ENCODE data around the gene PLXNA1.

Gene PLXNA1

GRCh38 chr3:126957776-126958637 is 24.9 kb upstream of the PLXNA1 start:
- no peak overlapping the region for H3K4me3 ChIP-seq (replicated peaks; ENCODE audit: low read depth, low read length)
- no peak for TF ChIP-seq CTCF (IDR thresholded peaks at IDR 0.05; ENCODE audit: low read length, missing control alignments)
- no peak for DNase-seq (ENCODE audit: low read depth)

GRCh38 chr3:126958638-126959085 is 24.3 kb upstream of the PLXNA1 start:
- no peak overlapping the region for H3K4me3 ChIP-seq (replicated peaks; ENCODE audit: low read depth, low read length)
- TF ChIP-seq CTCF (IDR thresholded peaks at IDR 0.05; ENCODE audit: low read length, missing control alignments): no peak
- DNase-seq (ENCODE audit: low read depth): no peak

DNA sequence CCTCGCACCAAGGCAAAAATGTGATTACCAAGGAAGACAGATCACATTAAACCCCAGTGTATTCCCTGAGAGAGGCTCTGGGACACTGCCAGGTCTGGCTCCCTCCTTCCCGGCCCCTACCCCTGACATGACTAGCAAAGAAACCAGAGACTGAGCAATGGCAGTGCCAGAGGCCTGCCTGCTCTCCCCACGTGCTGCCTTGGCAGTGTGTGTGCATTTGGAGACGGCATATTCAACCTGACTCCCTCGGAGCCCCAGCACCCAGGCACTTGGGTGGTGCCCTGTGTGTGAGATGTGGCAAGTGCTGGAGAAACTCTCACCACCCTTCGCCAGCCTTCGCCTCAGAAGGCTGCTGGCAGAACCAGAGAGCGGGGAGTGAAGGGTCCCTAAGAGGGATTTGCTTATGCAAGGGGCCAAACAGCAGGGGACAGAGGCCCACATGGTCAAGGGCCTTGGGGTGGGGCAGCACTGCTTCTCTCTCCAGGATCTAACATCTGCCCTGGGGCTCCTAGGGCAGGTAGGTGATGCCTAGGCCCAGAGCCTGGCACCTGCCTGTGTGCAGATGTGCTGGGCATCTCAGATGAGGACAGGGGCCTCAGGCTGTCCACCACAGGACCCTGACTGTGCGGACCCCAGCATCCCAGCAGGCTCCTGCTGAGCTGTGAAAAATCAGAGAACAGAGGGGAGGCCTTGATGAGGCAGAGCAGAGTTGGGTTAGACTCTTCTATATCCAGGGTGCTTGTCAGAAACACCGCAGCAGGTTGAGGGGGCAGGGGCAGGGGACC is 23.6 kb upstream of the PLXNA1 start:
- H3K4me3 ChIP-seq (replicated peaks; ENCODE audit: low read depth, low read length): no peak overlapping the region
- TF ChIP-seq CTCF (IDR thresholded peaks at IDR 0.05; ENCODE audit: low read length, missing control alignments): no peak
- no peak for DNase-seq (ENCODE audit: low read depth)

- no peak overlapping the region for H3K4me3 ChIP-seq (replicated peaks; ENCODE audit: low read depth, low read length)
- peak; percentile 58 for TF ChIP-seq CTCF (IDR thresholded peaks at IDR 0.05; ENCODE audit: low read length, missing control alignments)
- peak; percentile 72 for DNase-seq (ENCODE audit: low read depth)
Measured at GRCh38 chr3:126959921-126960603, 22.9 kb upstream of the PLXNA1 start.

DNA sequence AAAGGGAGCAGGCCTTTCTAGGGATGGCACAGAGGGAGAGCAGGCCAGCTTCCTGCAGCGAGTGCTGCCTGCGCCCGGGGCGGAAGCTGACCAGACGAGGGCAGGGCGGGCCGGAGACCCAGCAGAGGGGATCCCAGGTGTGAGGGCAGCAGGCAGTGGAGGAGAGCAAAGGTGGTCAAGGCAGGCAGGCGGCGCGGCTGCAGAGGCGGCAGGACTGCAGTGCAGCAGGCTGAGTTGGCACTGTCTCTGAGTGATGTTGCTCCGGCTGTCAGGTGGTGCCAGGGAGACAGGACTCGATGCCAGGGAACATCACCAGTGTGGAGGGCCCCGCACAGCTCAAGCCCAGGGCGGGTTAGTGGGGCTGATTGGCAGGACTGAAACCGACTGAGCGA is 22.3 kb upstream of the PLXNA1 start:
- H3K4me3 ChIP-seq (replicated peaks; ENCODE audit: low read depth, low read length): no peak overlapping the region
- no peak for TF ChIP-seq CTCF (IDR thresholded peaks at IDR 0.05; ENCODE audit: low read length, missing control alignments)
- DNase-seq (ENCODE audit: low read depth): no peak

DNA sequence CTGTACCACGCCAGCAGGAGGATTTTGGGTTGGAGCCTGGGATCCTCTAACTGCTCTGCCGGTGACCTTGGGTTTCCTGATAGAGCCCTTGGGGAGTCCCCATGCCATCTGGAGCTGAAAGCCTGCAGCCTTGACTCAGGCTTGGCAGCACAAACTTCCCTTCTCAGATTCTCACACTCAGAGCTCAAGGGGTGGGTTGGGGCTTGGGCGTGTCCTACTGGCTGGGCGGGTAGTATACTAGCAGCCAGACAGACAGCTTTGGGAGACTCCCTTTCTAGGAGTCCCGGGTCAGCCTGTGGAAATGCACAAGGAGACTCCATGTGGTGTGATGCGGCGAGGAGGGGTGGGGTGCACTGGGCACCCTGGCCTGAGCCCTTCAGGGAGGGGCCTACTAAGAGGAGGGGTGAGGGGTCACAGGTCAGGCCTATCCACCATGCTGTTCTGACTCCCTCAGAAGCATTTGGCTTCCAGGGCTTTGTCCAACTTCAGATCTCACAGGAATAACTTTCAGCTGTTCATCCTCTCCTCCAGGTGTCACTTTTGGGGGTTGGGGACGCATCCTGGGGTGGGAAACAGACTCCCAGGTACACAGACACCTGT is 21.6 kb upstream of the PLXNA1 start:
- no peak for TF ChIP-seq CTCF (IDR thresholded peaks at IDR 0.05; ENCODE audit: low read length, missing control alignments)
- DNase-seq (ENCODE audit: low read depth): peak; percentile 75
- H3K4me3 ChIP-seq (replicated peaks; ENCODE audit: low read depth, low read length): no peak overlapping the region

All from fibroblast of pulmonary artery (primary cell).